ENCODE data around the gene RPRD1B. TPM values are rescaled to one million over a fixed set of nuclear protein-coding genes. Genes with fewer than 3 reads are reported as not detected.
A peak's percentile ranks its signal among the peaks of the same experiment; 100 is the strongest.

Gene RPRD1B
- polyA plus RNA-seq, 3 donors, result 36.1 to 36.4 (median 36.2) TPM

GRCh38 chr20:38034961-38035360 is 1.4 kb downstream of the RPRD1B start:
- no peak for DNase-seq (ENCODE audit: low read depth in 3 of 3, low spot score in 2 of 3)

DNA sequence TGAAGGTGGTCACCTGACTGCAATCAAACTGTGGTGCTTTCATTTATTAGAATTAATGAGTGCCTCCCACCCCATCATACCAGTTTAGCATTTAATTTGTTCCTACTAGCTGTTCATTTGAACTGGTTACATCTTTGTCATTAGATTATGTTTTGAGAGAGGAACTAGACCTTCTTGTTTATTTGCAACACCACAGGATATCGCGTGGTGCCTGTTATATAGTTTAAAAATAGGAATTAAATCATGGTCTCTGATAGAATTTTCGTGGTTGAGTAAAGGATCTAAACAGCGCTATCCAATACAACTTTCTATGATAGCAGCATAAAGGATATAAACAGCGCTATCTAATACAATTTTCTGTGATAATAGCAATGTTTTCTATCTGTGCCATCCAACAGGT is 2.8 kb downstream of the RPRD1B start:
- no peak for DNase-seq (ENCODE audit: low read depth in 3 of 3, low spot score in 2 of 3)

DNA sequence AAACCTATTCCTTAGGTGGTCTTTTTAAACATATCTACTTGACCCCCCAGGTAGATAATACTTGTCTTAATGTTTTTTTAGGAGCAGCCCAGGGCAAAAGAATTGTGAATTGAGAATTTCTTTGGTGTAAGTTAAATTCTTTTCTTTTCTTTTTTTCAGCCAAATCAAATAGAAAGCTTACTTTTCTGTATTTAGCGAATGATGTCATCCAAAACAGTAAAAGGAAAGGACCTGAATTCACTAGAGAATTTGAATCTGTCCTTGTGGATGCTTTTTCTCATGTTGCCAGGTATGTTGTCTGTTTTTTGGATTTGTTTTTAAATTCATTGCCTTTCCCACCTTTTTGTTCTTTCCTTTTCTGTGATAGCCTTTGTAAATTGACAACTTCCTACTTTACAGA is 6.7 kb downstream of the RPRD1B start:
- DNase-seq (ENCODE audit: low read depth in 3 of 3, low spot score in 2 of 3), result no peak

DNA sequence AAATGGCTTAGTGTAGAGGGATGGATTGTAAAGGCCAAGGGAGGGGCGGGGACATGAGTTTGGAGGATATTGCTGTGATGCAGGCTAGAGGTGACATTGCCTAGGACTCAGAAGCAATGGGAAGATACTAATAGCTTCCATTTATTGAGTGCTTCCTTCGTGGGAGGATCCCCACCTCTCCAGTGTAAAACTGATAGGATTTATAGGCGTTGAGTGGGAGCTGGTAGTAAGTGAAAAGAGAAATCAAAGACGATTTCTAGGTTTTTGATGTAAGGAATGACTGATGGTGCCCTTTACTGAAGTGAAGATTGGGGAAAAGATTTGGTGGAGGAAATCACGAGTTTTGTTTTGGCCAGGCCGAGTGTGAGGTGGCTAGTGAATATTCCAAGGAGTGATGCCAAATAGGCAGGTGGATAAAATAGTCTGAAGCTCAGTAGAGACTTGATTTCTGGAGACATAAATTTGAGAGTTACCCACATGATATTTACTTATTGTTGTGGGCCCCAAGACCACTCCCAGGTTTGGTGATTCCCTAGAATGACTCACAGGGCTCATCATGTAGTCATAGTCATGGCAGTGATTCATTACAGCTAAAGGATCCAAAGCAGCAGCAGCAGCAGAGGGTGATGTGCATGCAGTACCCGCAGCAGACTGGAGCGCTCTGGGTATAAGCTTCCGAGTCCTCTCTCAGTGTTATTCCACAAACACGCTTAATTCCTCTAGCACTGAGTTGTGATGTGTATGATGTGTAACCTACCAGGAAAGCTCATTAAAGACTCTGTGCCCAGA is 10.2 kb downstream of the RPRD1B start:
- DNase-seq (ENCODE audit: low read depth in 3 of 3, low spot score in 2 of 3), result no peak

DNA sequence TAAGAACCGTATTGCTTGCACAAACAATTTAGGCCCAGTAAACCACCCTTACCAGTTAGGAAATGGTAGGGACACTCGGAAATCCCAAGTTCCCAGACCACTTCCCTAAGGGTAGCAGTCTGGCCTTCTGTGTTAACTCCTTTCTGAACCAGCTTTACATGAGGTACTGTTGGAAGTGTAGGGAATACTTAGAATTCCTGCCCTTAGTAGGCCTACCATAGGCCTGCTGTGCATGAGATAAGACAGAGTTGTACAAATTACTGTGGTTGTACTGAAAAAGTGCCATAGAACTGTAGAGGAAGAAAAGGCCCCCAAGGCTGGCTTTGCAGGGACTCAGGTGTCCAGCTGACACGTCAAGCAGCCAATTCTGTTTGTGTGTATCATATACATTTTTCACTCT is 11.1 kb downstream of the RPRD1B start:
- no peak for DNase-seq (ENCODE audit: low read depth in 3 of 3, low spot score in 2 of 3)

DNA sequence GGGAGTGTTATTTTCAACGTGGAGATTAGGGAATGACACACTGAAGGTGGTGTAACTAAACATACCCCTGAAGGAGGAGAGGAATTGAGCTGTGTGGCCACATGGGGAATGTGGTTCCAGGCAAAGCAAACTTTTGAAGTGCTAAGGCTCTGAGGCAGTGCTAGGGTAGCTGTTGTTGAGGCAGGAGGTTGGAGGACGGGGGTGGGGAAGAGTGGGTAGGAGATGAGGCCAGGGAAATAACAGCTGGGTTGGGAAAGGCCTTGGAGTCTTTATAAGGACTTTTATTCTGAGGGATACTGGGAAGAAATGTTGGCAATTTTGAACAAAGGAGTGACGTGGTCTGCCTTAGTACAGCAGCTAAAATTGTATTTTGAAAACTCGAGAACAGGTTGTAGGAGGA is 13.0 kb downstream of the RPRD1B start:
- DNase-seq (ENCODE audit: low read depth in 3 of 3, low spot score in 2 of 3), result no peak

DNA sequence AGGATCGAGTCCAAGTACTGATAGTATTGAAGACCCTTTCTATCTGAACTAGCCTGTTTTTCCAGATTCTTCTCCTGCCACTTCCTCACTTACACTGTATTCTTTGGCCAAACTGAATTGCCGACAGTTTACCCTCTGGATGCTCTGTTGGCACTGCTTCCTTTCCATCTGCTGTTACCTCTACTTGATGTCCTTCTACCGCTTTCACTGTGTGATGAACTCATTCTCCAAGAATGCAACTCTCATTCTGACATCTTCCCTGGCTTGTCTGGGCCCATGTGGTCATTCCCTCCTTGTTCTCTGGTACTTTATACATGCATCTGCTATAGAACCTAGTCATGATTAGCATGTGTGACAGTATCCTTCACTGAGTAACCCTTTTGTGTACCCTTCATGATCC is 16.3 kb downstream of the RPRD1B start:
- no peak for DNase-seq (ENCODE audit: low read depth in 3 of 3, low spot score in 2 of 3)

GRCh38 chr20:38050686-38051085 is 17.1 kb downstream of the RPRD1B start:
- no peak for DNase-seq (ENCODE audit: low read depth in 3 of 3, low spot score in 2 of 3)

DNA sequence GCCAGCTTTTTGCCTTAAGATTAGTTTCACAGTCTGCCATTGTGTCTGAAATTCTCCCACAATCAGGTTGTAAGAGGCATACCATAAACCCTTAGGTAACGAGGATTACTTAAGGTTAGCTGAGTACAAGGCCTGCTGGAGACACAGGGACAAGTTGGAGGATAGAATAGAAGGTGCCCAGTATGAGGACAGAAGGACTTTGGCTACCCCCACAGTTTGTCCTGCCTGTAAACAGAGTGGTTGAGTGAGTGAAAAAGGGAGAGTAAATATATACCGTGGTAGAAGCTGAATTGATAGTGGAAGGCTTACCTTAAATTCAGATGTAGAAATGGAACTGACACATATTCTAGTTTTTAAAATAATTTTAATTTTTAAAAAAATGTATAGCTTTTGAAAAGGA is 19.3 kb downstream of the RPRD1B start:
- DNase-seq (ENCODE audit: low read depth in 3 of 3, low spot score in 2 of 3), result no peak

DNA sequence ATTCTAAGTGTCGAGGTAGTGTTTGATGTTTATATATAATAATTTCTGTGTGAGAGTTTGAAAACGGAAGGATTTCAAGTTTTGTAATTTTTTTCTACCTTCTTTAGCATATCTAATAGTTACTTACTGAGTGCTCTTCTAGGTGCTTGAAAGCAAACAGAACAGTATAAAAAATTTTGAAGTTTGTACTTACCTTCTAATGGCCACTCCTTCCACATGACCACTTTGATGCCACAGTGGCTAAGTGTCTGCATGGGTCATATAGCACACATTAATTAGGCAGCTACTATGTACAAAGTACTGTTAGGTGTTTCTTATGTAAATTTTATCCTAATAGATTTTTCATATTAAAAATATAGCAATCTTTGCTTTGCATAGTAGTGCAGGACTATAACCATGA is 21.1 kb downstream of the RPRD1B start:
- no peak for DNase-seq (ENCODE audit: low read depth in 3 of 3, low spot score in 2 of 3)

- no peak for DNase-seq (ENCODE audit: low read depth in 3 of 3, low spot score in 2 of 3)
Measured at GRCh38 chr20:38055294-38055693, 21.7 kb downstream of the RPRD1B start.

GRCh38 chr20:38055848-38056247 is 22.3 kb downstream of the RPRD1B start:
- DNase-seq (ENCODE audit: low read depth in 3 of 3, low spot score in 2 of 3), result no peak

GRCh38 chr20:38057351-38057972 is 23.9 kb downstream of the RPRD1B start:
- peak in 2 of 3 donors; percentile 47 to 63 for DNase-seq (ENCODE audit: low read depth in 3 of 3, low spot score in 2 of 3)

DNA sequence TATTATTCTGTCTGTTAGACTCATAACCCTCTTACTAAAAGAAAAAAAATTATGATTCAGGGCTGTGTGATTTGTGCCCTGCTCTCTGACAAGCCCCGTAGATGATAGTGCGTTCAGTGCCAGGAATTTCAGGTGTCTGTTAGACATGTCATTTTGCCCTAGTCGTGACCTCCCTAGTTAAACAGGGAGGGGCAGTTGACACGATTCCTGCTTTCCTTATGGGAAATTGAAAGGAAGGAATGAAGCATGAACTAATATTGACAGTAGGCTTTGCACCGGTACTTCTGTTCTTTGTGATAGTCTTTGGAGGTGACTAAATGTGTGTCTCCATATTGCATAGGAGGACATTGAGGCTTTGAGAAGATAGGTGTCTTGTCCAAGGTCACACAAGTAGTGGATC is 26.3 kb downstream of the RPRD1B start:
- DNase-seq (ENCODE audit: low read depth in 3 of 3, low spot score in 2 of 3), result no peak

DNA sequence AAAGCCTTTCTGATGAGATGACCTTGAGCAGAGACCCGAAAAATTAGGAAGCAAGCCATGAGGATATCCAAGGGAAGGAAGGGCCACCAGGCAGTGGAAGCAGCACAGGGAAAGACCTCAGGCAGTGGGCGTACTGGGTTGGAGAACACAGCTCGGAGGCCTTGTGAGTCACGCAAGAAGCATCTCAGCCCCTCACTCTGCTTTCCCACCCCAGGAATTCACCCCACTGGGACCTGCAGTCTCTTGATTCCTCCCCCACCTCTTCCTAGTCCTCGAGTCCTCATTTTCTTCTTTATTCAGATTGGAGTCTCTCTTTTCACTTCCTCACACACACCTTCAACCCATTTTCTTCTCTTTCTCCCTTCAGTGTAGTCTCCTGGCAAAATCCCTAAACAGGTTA is 27.0 kb downstream of the RPRD1B start:
- DNase-seq (ENCODE audit: low read depth in 3 of 3, low spot score in 2 of 3), result no peak

GRCh38 chr20:38061109-38061508 is 27.6 kb downstream of the RPRD1B start:
- no peak for DNase-seq (ENCODE audit: low read depth in 3 of 3, low spot score in 2 of 3)

DNA sequence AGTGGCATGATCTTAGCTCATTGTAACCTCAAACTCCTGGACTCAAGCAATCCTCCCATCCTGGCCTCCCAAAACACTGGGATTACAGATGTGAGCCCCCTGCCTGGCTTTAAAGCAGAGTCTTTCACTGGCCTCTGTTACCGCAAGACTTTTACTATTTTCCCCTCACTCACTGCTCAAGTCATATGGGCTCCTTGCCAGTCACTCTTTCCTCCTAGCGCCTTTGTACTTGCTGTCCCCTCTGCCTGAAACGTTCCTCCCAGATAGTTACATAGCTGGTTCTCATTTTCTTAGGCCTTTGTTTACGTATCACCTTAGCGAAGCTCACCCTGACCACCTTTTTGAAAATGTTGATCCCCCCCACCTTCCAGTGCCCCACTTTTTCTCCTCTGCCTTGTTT is 29.3 kb downstream of the RPRD1B start:
- no peak for DNase-seq (ENCODE audit: low read depth in 3 of 3, low spot score in 2 of 3)

GRCh38 chr20:38063911-38064530 is 30.5 kb downstream of the RPRD1B start:
- no peak for DNase-seq (ENCODE audit: low read depth in 3 of 3, low spot score in 2 of 3)

- DNase-seq (ENCODE audit: low read depth in 3 of 3, low spot score in 2 of 3), result no peak
Measured at GRCh38 chr20:38065764-38066375, 32.3 kb downstream of the RPRD1B start.

DNA sequence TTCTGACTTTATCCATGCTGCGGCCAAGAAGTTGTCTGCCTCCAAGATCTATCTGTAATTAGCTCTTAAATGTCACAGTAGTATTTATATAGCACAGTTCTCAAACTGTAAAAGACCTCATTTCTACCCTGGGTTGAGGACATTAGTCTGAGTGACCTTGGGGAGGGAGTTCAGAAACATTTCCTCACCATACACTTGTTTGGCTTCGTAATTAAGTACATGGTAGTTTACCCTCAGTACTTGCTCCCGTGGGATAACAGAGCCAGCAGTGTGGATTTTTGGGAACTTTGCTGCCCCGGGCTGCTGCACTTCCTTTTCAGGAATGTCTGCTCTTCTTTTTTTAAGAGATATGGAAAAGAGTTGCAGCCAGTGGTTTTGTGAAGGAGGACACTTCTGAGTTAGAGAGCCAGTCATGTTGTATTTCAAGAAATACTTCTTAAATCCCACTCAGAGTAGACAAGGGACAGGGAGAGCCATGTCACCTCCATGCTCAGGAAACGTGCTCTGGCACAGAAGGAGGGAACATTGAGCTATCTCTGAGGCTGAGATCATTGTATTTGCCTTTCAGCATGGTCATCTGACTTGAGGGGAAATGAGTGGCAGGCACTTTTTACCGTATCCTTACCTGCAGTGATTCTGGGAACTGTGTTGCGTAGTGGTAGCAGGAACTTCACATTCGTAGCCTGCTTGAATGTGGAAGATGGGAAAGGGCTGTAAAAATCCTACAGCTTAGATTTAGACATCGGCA is 33.6 kb downstream of the RPRD1B start:
- no peak for DNase-seq (ENCODE audit: low read depth in 3 of 3, low spot score in 2 of 3)

Data from right renal cortex interstitium (tissue), 3 donors.